ENCODE results near the gene MIA.

DNA sequence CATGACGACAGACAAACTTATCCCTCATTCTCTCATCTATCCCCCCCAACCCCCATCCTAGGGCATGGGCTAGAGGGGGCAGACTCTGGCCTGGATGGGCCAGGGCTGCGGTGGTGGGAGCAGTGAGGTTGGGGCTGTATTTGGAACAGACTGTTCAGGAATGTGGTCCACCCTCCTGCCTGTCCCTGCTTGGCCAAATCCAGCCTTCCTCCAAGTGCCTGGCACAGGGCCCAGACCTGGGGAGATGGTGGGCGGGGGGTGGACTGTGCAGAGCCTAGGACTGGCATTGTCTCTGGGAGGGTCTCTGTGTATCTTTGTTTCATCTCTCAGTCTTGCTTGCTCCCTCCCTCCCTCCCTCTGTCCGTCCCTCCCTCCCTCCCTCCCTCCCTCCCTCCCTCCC is 37.9 kb downstream of the MIA start:
- TF ChIP-seq CTCF (IDR thresholded peaks at IDR 0.05) (no peak), EZH2 (IDR thresholded peaks at IDR 0.05) (no peak), EZH2phosphoT487 (IDR thresholded peaks at IDR 0.05) (no peak)

Measured in neural progenitor cell (in vitro differentiated cells).